HL-60 (cell line): Measurements from ENCODE around the gene MMP25.

Source experiments
- DNase-seq, 2 experiments: peaks; one replicate each; pipeline ENCODE4 v3.0.0-alpha.2; 2010 to 2020; ENCODE audit warnings: low read depth in 1 of 2, low spot score in 1 of 2
- H3K27ac ChIP-seq: fragments of 250-450 bp; sonication (Bioruptor Pico); replicated peaks from 2 replicates; pipeline ENCODE4 v1.5.1; 2020; ENCODE audit warnings: mild to moderate bottlenecking, moderate library complexity
- H3K27me3 ChIP-seq: fragments of 250-450 bp; sonication (Bioruptor Pico); 2 replicates; pipeline ENCODE4 v1.5.1; 2021; ENCODE audit warnings: mild to moderate bottlenecking, moderate library complexity; ENCODE audit not compliant: insufficient read depth, poor library complexity, severe bottlenecking
- H3K4me3 ChIP-seq: replicated peaks from 2 replicates; pipeline ENCODE4 v1.5.1; 2011; ENCODE audit warnings: mild to moderate bottlenecking, control low read depth, low read length; ENCODE audit not compliant: insufficient read depth
- GABPA ChIP-seq: IDR thresholded peaks from 2 replicates; pipeline ENCODE4 v1.6.1; 2012; ENCODE audit warnings: low read depth
- POLR2AphosphoS5 ChIP-seq: IDR thresholded peaks from 2 replicates; pipeline ENCODE4 v1.6.1; 2012; ENCODE audit warnings: low read depth
- SPI1 ChIP-seq: IDR thresholded peaks from 2 replicates; pipeline ENCODE4 v1.6.1; 2012; ENCODE audit warnings: low read depth, mild to moderate bottlenecking, borderline replicate concordance
- TF ChIP-seq, protein P1 (sequence below): IDR thresholded peaks from one replicate; pipeline ENCODE4 v1.5.1; 2011; ENCODE audit warnings: low read length, control low read depth, inconsistent platforms; ENCODE audit not compliant: insufficient read depth
- TF ChIP-seq, protein P2 (sequence below): IDR thresholded peaks from 2 replicates; pipeline ENCODE4 v1.6.1; 2012; ENCODE audit warnings: low read depth; ENCODE audit not compliant: insufficient replicate concordance

MMP25 gene

DNA sequence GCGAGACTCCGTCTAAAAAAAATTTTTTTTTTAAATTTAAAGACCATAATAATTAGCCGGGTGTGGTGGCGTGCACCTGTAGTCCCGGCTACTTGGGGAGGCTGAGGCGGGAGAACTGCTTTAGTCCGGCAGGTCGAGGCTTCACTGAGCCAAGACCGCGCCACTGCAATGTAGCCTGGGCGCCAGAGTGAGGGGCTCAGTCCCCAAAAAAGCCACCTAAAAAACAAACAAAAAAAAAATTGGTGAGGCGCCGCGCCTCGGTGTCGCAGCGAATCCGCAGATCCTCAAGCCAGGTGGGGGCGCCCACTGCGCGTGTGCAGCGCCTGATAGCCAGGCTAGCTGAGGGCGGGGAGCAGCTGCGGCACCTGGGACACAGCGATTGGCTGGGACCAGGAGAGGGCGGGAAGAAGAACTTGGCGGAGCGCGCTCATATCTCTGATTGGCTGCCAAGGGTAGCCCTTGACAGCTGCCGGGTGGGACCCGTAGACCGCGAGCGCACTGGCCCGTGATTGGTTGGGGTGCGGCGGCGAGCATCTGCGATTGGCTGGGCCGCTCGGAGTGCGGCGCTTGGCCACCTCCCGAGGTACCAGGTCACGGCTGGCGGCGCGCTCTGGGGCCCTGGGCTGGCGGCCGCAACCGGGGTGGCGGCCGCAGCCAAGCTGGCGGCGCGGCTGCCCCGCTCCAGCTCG, 42.6 kb upstream of the MMP25 start:
- Histone ChIP-seq H3K27me3 (no peaks in the 10 kb centered on the region), H3K4me3 (no peak overlapping the region), H3K27ac (no peak overlapping the region)
- peak; percentile 99 to 100 for DNase-seq
- no peak for TF ChIP-seq SPI1
- TF ChIP-seq GABPA = no peak
- TF ChIP-seq, protein P1, sequence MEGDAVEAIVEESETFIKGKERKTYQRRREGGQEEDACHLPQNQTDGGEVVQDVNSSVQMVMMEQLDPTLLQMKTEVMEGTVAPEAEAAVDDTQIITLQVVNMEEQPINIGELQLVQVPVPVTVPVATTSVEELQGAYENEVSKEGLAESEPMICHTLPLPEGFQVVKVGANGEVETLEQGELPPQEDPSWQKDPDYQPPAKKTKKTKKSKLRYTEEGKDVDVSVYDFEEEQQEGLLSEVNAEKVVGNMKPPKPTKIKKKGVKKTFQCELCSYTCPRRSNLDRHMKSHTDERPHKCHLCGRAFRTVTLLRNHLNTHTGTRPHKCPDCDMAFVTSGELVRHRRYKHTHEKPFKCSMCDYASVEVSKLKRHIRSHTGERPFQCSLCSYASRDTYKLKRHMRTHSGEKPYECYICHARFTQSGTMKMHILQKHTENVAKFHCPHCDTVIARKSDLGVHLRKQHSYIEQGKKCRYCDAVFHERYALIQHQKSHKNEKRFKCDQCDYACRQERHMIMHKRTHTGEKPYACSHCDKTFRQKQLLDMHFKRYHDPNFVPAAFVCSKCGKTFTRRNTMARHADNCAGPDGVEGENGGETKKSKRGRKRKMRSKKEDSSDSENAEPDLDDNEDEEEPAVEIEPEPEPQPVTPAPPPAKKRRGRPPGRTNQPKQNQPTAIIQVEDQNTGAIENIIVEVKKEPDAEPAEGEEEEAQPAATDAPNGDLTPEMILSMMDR = no peak
- no peak for TF ChIP-seq POLR2AphosphoS5
- TF ChIP-seq, protein P2, sequence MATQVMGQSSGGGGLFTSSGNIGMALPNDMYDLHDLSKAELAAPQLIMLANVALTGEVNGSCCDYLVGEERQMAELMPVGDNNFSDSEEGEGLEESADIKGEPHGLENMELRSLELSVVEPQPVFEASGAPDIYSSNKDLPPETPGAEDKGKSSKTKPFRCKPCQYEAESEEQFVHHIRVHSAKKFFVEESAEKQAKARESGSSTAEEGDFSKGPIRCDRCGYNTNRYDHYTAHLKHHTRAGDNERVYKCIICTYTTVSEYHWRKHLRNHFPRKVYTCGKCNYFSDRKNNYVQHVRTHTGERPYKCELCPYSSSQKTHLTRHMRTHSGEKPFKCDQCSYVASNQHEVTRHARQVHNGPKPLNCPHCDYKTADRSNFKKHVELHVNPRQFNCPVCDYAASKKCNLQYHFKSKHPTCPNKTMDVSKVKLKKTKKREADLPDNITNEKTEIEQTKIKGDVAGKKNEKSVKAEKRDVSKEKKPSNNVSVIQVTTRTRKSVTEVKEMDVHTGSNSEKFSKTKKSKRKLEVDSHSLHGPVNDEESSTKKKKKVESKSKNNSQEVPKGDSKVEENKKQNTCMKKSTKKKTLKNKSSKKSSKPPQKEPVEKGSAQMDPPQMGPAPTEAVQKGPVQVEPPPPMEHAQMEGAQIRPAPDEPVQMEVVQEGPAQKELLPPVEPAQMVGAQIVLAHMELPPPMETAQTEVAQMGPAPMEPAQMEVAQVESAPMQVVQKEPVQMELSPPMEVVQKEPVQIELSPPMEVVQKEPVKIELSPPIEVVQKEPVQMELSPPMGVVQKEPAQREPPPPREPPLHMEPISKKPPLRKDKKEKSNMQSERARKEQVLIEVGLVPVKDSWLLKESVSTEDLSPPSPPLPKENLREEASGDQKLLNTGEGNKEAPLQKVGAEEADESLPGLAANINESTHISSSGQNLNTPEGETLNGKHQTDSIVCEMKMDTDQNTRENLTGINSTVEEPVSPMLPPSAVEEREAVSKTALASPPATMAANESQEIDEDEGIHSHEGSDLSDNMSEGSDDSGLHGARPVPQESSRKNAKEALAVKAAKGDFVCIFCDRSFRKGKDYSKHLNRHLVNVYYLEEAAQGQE = no peak

DNA sequence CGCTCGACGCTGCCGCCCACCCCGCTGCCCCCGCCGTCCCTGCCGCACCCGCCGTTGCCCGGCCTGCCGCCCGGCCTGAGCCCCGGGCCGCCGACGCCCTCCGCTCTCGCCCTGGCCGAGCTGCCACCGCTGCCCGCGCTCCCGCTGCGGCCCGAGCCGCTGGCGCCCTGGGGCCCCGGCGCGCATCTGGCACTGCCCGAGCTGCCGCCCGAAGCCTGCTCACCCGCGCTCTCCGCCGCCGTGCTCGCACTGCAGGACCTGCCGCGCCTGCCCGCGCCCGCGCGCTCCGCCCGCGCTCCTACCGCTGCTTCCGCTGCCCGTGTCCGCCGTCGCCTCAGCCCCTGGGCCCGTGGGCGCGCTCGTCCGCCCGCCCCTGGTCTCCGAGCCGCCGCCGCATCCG, 42.0 kb upstream of the MMP25 start:
- peak in 1 of 2 experiments; percentile 21 for DNase-seq
- no peak overlapping the region; the same call in none of the 2 replicates for H3K4me3 ChIP-seq
- H3K27me3 ChIP-seq = no peaks in the 10 kb centered on the region
- H3K27ac ChIP-seq = no peak overlapping the region
- TF ChIP-seq GABPA = no peak
- TF ChIP-seq POLR2AphosphoS5 = no peak
- TF ChIP-seq, protein P2 = no peak
- no peak for TF ChIP-seq SPI1
- TF ChIP-seq, protein P1 = no peak

DNA sequence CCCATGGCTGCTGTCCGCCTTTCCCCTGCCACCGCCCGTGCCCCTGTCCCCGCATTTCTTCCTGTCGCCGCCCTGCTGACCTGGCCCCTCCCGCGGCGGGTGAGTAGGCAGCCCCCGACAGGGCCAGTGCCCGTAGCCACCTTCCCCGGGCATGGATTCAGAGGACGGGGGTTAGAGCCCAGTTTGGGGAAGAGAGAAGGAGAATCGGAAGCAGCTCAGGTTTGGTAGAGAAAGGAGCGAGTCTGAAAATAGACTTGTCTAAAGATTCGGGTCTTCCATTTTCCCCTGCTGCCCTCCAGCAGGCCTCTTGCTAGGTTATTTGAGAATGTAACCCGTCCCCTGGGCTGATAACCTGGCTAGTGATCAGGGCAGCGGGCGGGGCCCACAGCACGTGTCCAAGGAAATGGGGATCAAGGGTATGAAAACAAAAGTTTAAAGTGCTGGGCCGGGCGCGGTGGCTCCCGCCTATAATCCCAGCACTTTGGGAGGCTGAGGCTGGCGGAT, 41.5 kb upstream of the MMP25 start:
- Histone ChIP-seq H3K27ac (peak overlapping the region; percentile 78), H3K27me3 (no peaks in the 10 kb centered on the region), H3K4me3 (peak overlapping the region; percentile 57)

More for the DNA sequence above, 41.5 kb upstream of the MMP25 start:
- TF ChIP-seq, protein P1 = no peak
- TF ChIP-seq, protein P2 = no peak
- TF ChIP-seq POLR2AphosphoS5 (no peak), GABPA (no peak), SPI1 (no peak)
- DNase-seq = peak in 1 of 2 experiments; percentile 38
